T-helper 9 cell (primary cell): ENCODE results near the gene OR5J2.
"Not testable (repeated sequence)": the region's sequence is repeated elsewhere in the genome, so short reads cannot be mapped to it uniquely, and the experiment has no call there.

Experiments used
- DNase-seq: peaks from one replicate; pipeline ENCODE4 v3.0.0-alpha.2; 2020
- total RNA-seq, 2 donors: gene quantifications; one replicate each; lab custom pipeline; 2026; lab: John Stamatoyannopoulos, UW

OR5J2 gene
- total RNA-seq, result 0 reads per million in 2 donors

- no peak for DNase-seq
Measured at GRCh38 chr11:56176318-56176717, at the start of gene OR5J2. Gene OR5J2 (plus strand): TSS chr11:56176618. CDS start chr11:56176618, 0 bp downstream.

GRCh38 chr11:56140151-56140661 lies 36.2 kb upstream of the OR5J2 start, which contains the start of gene OR8J3:
Gene OR8J3 (minus strand): TSS chr11:56140201. CDS start chr11:56137718, 2,483 bp downstream.
- DNase-seq, result no peak

DNA sequence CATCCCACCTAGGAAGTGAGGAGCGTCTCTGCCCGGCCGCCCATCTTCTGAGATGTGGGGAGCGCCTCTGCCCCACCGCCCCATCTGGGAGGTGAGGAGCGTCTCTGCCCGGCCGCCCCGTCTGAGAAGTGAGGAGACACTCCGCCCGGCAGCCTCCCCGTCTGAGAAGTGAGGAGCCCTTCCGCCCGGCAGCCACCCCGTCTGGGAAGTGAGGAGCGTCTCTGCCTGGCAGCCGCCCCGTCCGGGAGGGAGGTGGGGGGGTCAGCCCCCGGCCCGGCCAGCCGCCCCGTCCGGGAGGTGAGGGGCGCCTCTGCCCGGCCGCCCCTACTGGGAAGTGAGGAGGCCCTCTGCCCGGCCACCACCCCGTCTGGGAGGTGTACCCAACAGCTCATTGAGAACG lies 32.7 kb upstream of the OR5J2 start:
- not testable (repeated sequence) for DNase-seq

- no peak for DNase-seq
Measured at GRCh38 chr11:56151376-56151775, 25.0 kb upstream of the OR5J2 start.

- no peak for DNase-seq
Measured at GRCh38 chr11:56152333-56152732, 24.1 kb upstream of the OR5J2 start.

DNA sequence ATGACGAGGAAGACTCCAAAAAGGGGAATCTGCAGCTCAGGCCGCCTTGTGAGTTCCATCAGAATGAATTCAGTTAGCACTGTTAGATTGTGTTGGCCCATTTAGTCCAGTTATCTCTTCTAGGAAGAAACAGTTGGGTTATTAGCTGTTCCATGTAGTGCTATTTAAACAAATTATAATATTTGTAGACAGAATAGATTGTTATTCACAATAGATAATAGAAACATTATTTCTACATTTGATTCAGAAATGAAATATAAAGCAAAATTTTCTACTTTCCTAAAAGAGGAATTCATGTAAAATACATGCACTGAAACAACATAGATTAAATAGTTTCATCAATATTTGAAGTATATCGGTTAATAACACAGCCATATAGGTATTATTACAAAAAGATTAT lies 16.2 kb upstream of the OR5J2 start, which contains the start of gene OR8K5:
OR8K5 (minus strand) TSS at position 101 of the 400 bp plus-strand sequence; CDS start at position 101, 0 bp downstream.
- no peak for DNase-seq

DNA sequence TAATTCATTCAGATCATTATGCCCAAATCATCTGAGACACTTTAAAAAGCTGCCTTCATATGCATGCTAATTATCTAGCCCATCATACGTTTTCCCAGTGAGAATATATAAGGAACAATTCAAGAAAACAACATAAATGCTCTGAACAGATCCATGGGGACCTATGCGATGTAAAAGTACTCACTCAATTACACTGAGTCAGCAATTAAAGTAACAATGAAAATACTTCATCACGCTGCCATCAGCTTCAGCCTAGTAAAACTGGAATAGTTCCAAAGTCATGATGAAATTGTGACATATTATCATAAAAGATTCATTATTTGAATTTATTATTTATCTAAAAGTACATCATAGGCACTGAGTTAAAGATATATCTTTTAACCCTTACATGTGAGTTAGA lies 12.6 kb upstream of the OR5J2 start:
- no peak for DNase-seq

DNA sequence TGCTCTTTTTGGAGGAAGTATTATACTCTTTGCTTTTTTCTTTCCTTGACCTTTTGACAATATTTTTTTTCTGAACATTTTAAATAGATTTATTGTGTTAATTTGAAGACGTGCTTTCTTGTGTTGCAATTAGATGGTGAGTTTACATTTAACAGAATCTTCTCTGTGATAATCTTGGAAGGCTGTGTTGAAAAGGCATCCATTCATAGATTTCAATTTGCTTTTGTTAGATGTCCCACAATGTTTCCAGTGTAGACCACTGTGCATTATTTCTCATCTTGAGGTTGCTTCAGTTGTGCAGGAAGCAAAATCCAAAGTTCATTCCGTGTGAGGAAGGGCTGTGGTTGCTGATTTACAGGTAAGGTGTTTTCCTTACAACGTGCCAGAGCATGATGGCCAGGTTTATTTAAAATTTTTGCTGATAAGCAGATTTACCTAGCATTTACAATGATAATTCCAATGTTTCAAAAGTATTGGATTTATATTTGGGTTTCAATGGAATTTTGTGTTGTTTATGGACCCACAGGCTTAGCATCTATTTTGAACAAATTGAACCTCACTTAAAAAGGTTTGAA lies 4.1 kb upstream of the OR5J2 start:
- DNase-seq, result no peak

DNA sequence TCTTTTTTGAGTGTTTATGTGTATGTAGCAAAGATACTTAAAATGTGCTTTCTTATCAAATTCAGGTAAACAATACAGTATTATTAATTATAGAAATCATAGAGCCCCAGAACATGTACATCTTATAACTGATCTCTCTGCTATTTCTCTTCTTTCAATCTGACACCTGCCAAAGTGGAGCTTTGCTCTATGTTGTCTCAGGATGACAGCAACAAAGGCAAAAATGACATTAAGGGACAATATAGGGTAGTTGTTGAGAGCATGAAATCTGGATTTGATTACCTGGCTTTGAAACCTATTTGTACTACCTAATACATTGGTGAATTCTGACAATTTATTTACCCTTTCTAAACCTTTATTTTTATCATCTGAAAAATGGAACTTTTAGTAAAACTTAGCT lies 7.0 kb downstream of the OR5J2 start:
- no peak for DNase-seq

DNA sequence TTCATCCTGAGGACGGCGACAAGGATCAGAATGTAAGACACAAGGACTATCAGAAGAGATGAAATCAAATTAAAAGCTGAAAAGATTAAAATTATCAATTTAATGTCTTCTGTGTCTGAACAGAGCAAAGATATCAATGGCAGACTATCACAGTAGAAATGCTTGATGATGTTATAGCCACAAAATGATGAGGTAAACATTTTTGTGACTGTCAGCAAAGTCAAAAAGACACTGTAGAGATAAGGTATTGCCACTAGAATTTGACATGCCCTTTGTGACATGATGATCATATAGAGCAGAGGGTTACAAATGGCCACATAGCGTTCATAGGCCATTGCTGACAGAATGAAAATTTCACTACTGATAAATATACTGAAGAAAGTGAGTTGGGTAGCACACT lies 12.2 kb downstream of the OR5J2 start:
- DNase-seq, result no peak

DNA sequence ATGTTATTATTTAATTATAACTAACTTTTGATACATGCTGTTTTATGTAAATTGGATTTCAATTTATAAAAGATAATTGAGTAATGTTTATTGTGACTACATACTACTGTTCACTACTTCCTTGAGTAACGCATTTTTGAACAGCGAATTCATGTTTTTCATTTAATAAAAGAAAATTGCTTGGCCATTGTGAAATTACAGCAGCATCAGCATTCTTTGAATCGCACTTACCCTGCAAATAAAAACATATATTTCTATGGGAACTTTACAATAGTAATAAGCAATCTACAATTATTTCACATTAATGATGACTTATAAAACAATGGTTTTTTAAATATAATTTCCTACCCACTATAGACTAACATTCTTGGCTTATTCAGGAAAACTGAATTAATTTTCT lies 20.3 kb downstream of the OR5J2 start:
- DNase-seq, result no peak

DNA sequence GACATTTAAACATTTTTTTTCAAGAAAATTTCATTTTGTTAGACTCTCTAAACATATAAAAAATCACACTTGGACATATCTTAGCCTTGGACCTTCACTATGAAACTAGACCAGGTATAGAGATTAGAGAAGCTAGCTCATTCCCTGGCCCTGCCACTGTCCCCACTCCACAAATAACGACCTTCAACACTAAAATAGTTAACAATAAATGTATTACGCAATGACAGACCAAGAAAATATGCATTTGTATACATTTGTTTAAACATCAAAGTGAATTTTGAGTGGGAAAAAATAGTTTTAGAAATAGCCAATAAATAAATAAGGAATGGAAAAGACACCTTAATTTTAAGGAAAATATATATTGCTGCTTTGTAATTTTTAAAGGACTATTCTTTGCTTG lies 20.9 kb downstream of the OR5J2 start:
- DNase-seq, result no peak

GRCh38 chr11:56207790-56208189 lies 31.4 kb downstream of the OR5J2 start:
- DNase-seq, result no peak

- no peak for DNase-seq
Measured at GRCh38 chr11:56214537-56214936, 38.1 kb downstream of the OR5J2 start.

GRCh38 chr11:56219735-56220134 lies 43.3 kb downstream of the OR5J2 start:
- not testable (repeated sequence) for DNase-seq
